ENCODE data around the gene NARF.

GRCh38 chr17:82495844-82496528 lies 37.4 kb downstream of the NARF start:
- TF ChIP-seq HDAC2 (IDR thresholded peaks at IDR 0.05) (no peak), POLR2A (IDR thresholded peaks at IDR 0.05; ENCODE audit: low read length) (no peak), RCOR1 (IDR thresholded peaks at IDR 0.05; ENCODE audit: low read depth, low read length) (no peak), CHD4 (IDR thresholded peaks at IDR 0.05; ENCODE audit: borderline replicate concordance) (no peak), KDM5A (IDR thresholded peaks at IDR 0.05) (no peak), FOSL2 (IDR thresholded peaks at IDR 0.05) (no peak), FOSL2 (CRISPR knock-in tag; IDR thresholded peaks at IDR 0.05) (no peak), SMC3 (IDR thresholded peaks at IDR 0.05) (no peak), EP300 (IDR thresholded peaks at IDR 0.05) (no peak), BHLHE40 (IDR thresholded peaks at IDR 0.05; ENCODE audit: low read depth, low read length) (no peak), SREBF2 (IDR thresholded peaks at IDR 0.05) (no peak), MAX (IDR thresholded peaks at IDR 0.05) (no peak), EHMT2 (IDR thresholded peaks at IDR 0.05; ENCODE audit: low read depth) (no peak)
- TF ChIP-seq, protein P1, sequence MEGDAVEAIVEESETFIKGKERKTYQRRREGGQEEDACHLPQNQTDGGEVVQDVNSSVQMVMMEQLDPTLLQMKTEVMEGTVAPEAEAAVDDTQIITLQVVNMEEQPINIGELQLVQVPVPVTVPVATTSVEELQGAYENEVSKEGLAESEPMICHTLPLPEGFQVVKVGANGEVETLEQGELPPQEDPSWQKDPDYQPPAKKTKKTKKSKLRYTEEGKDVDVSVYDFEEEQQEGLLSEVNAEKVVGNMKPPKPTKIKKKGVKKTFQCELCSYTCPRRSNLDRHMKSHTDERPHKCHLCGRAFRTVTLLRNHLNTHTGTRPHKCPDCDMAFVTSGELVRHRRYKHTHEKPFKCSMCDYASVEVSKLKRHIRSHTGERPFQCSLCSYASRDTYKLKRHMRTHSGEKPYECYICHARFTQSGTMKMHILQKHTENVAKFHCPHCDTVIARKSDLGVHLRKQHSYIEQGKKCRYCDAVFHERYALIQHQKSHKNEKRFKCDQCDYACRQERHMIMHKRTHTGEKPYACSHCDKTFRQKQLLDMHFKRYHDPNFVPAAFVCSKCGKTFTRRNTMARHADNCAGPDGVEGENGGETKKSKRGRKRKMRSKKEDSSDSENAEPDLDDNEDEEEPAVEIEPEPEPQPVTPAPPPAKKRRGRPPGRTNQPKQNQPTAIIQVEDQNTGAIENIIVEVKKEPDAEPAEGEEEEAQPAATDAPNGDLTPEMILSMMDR (IDR thresholded peaks at IDR 0.05), result no peak
- TF ChIP-seq, protein P2, sequence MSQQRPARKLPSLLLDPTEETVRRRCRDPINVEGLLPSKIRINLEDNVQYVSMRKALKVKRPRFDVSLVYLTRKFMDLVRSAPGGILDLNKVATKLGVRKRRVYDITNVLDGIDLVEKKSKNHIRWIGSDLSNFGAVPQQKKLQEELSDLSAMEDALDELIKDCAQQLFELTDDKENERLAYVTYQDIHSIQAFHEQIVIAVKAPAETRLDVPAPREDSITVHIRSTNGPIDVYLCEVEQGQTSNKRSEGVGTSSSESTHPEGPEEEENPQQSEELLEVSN (IDR thresholded peaks at IDR 0.05; ENCODE audit: borderline replicate concordance, low read depth), result no peak
